Choroid plexus epithelial cell (primary cell): ENCODE results near the gene ABCA7.
"Not testable (repeated sequence)": the region's sequence is repeated elsewhere in the genome, so short reads cannot be mapped to it uniquely, and the experiment has no call there.

ENCODE experiments used
- DNase-seq: peaks from one replicate; pipeline ENCODE4 v3.0.0-alpha.2; 2010; ENCODE audit warnings: low read depth
- H3K4me3 ChIP-seq: 2 replicates; pipeline ENCODE4 v1.5.1; 2011; ENCODE audit warnings: low read depth, mild to moderate bottlenecking, control low read depth, low read length, moderate library complexity
- TF ChIP-seq, protein P1 (sequence below): conservative IDR thresholded peaks from 2 replicates; pipeline ENCODE4 v1.5.1; 2011; ENCODE audit warnings: low read depth, mild to moderate bottlenecking, control low read depth, inconsistent platforms, low read length, moderate library complexity

The ABCA7 gene

DNA sequence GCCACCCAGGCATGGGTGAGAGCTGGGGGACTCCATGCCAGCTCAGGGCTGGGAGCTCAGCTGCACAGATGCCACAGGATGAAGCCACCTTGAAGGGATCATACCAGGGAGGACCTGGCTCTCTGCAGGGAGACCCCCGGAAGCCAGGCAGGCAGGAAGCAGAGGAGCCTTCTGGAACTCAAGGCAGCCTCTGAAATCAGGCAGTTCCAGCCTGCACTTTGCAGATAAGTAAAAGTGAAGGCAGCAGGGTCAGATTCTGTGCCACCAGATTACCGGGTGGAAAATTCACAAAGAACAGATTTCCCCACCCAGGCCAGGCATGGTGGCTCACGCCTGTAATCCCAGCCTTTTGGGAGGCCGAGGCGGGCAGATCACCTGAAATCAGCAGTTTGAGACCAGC, 21.5 kb upstream of the ABCA7 start:
- H3K4me3 ChIP-seq: no peak overlapping the region
- TF ChIP-seq, protein P1, sequence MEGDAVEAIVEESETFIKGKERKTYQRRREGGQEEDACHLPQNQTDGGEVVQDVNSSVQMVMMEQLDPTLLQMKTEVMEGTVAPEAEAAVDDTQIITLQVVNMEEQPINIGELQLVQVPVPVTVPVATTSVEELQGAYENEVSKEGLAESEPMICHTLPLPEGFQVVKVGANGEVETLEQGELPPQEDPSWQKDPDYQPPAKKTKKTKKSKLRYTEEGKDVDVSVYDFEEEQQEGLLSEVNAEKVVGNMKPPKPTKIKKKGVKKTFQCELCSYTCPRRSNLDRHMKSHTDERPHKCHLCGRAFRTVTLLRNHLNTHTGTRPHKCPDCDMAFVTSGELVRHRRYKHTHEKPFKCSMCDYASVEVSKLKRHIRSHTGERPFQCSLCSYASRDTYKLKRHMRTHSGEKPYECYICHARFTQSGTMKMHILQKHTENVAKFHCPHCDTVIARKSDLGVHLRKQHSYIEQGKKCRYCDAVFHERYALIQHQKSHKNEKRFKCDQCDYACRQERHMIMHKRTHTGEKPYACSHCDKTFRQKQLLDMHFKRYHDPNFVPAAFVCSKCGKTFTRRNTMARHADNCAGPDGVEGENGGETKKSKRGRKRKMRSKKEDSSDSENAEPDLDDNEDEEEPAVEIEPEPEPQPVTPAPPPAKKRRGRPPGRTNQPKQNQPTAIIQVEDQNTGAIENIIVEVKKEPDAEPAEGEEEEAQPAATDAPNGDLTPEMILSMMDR: no peak
- no peak for DNase-seq

DNA sequence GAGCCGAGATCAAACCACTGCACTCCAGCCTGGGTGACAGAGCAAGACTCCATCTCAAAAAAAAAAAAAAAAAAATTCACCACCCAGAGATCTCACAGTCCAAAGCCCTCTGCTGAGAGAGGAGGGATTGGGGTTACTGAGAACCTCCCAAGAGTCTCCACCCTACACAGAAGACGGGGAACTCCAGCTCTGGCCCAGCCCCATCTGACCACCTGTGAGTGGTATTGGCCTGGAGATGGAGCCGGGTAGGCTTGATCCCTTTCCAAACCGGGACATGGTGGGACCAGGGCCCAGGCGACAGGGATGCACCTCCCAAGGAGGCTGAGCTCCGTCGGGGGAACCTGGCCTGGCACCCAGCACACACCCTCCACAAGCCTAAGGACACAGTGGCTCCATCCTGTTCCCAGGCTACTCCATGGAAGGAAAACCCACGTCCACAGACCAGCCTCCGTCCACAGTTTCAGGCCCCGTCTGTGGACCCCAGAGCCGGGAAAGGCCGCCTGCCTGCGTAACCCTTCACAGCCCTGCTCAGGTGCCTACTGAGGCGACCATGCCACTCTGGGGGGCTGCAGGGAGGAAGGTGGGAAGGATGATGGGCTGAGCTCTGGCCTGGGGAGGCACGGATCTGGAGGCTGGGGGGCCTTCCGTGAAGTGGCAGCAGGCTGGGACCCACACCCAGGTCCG, 20.8 kb upstream of the ABCA7 start:
- peak overlapping the region; percentile 90 for H3K4me3 ChIP-seq
- no peak for DNase-seq
- TF ChIP-seq, protein P1: no peak

DNA sequence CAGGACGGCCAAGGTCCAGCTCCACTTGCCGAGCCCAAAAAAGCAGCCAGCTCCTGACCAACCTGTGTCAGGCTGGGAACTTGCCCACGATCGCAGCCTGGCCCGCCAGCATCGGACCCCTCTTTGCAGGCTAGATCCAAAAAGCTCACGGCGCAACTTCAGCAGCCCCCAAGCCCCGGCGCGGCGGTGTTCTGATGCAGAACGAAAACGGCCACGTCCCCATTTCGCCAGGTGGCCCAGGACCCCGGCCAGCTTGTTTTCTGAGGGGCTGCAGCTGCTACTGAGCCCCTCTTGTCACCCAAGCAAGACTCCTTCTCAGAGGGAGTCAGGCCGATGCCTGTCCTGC, 20.3 kb upstream of the ABCA7 start:
- TF ChIP-seq, protein P1: no peak
- peak overlapping the region; percentile 90 for H3K4me3 ChIP-seq
- DNase-seq: no peak

DNA sequence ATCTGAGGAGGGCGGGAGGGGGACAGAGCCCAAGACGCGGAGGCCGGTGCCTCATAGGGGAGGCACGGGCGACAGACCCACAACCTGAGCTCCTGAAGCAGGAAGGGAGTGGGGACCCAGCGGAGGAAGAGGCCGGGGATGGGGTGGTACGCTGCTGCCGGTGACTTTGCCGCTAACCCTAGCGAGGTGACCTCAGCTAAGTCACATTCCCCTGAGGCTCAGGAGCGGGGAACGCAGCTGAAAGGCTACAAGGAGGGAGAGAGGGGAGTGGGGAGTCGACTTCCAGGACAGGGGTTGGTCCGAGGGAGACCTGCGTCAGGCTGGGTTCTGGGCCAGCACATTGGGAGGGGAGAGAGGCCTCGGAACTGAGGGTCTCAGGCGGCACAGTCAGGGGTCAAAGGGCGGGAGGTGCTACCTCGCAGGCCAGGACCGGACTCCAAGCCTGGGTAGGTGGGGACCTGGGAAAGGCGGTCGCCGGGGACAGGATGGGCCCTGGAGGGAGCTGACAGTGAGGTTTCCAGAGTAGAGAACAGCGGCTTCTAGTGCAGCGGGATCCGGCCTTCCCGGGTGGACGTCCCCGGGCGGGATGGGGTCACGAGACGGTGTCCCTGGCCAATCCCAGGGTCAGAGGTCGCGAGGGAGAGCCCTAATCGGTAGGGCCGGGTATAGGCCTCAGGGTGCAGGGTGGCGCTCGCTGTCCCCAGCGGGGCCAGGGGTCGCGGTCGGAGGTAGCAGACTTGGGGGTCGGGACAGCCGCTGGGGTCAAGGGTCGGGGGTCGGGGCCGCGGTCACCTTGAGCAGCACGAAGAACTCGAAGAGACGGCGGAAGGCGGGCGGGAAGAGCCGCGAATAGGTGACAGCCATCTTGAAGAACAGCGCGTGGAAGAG, 19.7 kb upstream of the ABCA7 start:
- peak overlapping the region; percentile 90 for H3K4me3 ChIP-seq
- TF ChIP-seq, protein P1: no peak
- no peak for DNase-seq

DNA sequence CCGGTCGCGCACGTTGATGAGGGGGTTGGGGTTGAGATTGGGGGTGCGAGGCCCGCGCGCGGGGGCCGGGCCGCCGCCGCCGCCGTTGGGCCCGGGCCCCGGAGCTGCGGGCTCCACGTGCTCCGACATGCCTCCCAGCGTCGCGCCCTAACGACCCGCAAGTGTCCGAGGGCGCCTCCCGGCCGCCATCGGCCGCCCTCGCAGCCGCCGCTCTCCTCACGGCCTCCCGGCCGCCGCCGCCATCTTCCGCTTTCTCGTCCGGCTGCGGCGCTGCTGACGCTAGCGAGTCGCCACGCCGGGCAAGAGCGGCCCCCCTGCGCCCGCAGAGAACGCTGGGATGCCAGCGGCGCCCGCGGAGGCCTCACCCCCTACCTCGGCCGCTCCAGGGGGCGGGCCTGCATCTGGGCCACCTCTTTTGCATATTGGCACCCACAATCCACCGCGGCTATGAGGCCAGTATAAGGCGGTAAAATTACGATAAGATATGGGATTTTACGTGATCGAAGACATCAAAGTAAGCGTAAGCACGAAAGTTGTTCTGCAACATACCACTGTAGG, 19.0 kb upstream of the ABCA7 start, which contains the start of gene TMEM259:
Gene TMEM259 (minus strand): TSS at position 256 of the 558 bp plus-strand sequence. CDS start 127 bp downstream, at position 129.
- H3K4me3 ChIP-seq: peak within 1 kb of the TSS; percentile 90
- DNase-seq: peak; percentile 98
- TF ChIP-seq, protein P1: no peak

DNA sequence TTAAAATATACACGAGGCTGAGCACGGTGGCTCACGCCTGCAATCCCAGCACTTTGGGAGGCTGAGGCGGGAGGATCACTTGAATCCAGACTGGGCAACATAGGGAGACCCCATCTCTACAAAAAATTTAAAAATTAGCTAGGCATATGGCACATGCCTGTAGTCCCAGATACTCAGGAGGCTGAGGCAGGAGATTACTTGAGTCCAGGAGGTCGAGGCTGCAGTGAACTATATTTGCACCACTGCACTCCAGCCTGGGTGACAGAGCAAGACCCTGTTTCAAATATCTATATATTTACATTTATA, 16.1 kb upstream of the ABCA7 start:
- not testable (repeated sequence) for DNase-seq, H3K4me3 ChIP-seq

DNA sequence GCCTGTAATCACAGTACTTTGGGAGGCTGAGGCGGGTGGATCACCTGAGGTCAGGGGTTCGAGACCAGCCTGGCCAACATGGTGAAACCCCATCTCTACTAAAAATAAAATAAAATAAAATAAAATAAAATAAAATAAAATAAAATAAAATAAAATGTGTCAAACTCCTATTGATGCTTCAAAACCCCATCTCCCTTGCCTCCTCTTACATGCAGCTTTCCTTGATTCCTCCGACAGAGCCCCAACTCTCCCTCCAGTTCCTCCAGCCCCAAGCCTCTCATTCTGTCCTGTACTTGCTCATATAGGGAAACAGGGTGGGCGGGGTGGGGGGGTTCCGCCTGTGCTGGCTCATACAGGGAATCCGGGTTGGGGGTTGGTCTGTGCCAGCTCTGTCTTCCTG, 14.8 kb upstream of the ABCA7 start:
- not testable (repeated sequence) for H3K4me3 ChIP-seq, DNase-seq
